ACC112 (cell line): ENCODE results near the gene SKI.

Experiments used
- H2AFZ ChIP-seq: fragments of 200-600 bp; sonication (generic); one replicate; pipeline ENCODE4 v1.6.0; 2017; ENCODE audit warnings: antibody characterized with exemption, low read length; ENCODE audit not compliant: unreplicated experiment
- H3K27ac ChIP-seq: fragments of 200-600 bp; sonication (generic); 2 replicates; pipeline ENCODE4 v1.5.1; 2014; ENCODE audit warnings: low read depth, mild to moderate bottlenecking, antibody characterized with exemption, low read length, moderate library complexity
- H3K27me3 ChIP-seq: fragments of 200-600 bp; sonication (generic); 2 replicates; pipeline ENCODE4 v1.6.1; 2014; ENCODE audit warnings: mild to moderate bottlenecking, antibody characterized with exemption, low read length, moderate library complexity, mixed read lengths; ENCODE audit not compliant: insufficient read depth
- H3K36me3 ChIP-seq: fragments of 200-600 bp; sonication (generic); 2 replicates; pipeline ENCODE4 v1.6.1; 2016; ENCODE audit warnings: mild to moderate bottlenecking, antibody characterized with exemption, low read length, moderate library complexity, mixed read lengths; ENCODE audit not compliant: insufficient read depth
- H3K4me1 ChIP-seq: fragments of 200-600 bp; sonication (generic); one replicate; pipeline ENCODE4 v1.6.1; 2016; ENCODE audit warnings: low read length, mixed read lengths; ENCODE audit not compliant: insufficient read depth, unreplicated experiment, control insufficient read depth
- H3K4me3 ChIP-seq: fragments of 200-600 bp; sonication (generic); 2 replicates; pipeline ENCODE4 v1.5.1; 2014; ENCODE audit warnings: mild to moderate bottlenecking, low read depth, low read length
- H3K79me2 ChIP-seq: fragments of 200-600 bp; sonication (generic); one replicate; pipeline ENCODE4 v1.6.0; 2016; ENCODE audit warnings: low read length; ENCODE audit not compliant: control insufficient read depth, unreplicated experiment, insufficient read depth

SKI gene

GRCh38 chr1:2202843-2203601 is 25.1 kb upstream of the SKI start:
- no peak overlapping the region for H2AFZ ChIP-seq
- no peaks in the 10 kb centered on the region for H3K36me3 ChIP-seq
- H3K4me3 ChIP-seq, result no peak overlapping the region
- H3K79me2 ChIP-seq, result peaks cover 6% of the 10 kb centered on the region
- no peak overlapping the region for H3K27ac ChIP-seq
- no peaks in the 10 kb centered on the region for H3K27me3 ChIP-seq
- H3K4me1 ChIP-seq, result peaks cover 37% of the 10 kb centered on the region

DNA sequence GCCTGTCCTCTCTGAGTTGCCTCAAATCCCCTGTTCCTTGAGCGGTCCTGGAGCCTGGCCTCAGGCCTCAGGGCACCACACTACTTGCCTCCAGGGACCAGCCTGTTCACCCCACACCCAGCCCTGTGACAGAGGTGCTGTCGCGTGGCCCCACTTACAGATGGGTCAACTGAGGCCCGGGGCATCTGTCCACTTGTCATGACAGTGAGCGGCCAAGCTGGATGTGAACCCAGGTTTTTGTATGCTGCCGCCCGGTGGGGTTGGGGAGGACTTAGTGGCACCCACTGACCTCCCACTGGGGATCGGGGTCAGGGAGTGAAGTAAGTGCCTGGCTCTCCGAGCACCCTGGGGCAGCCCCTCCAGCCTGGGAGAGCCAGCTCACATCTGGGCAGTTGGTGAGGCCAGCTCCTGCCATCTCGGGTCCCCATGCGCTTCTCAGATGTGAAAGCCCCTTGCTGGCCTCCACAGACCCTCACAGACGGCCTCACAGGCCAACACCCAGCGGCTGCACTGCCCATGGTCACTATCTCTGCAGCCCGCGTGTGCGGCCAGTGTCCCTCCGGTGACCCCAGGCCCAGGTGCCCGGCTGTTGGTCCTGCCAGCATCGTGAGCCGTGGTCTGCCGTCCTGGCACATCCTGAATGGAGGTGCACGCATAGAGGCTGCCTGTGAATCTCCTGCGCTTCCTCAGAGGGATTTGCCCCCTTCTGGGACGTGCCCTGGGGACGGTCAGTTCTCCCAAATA is 24.3 kb upstream of the SKI start:
- Histone ChIP-seq H3K27me3 (no peaks in the 10 kb centered on the region), H2AFZ (peak overlapping the region; percentile 95), H3K4me1 (peaks cover 37% of the 10 kb centered on the region), H3K36me3 (no peaks in the 10 kb centered on the region), H3K79me2 (peaks cover 6% of the 10 kb centered on the region), H3K27ac (no peak overlapping the region), H3K4me3 (peak overlapping the region; percentile 85)

DNA sequence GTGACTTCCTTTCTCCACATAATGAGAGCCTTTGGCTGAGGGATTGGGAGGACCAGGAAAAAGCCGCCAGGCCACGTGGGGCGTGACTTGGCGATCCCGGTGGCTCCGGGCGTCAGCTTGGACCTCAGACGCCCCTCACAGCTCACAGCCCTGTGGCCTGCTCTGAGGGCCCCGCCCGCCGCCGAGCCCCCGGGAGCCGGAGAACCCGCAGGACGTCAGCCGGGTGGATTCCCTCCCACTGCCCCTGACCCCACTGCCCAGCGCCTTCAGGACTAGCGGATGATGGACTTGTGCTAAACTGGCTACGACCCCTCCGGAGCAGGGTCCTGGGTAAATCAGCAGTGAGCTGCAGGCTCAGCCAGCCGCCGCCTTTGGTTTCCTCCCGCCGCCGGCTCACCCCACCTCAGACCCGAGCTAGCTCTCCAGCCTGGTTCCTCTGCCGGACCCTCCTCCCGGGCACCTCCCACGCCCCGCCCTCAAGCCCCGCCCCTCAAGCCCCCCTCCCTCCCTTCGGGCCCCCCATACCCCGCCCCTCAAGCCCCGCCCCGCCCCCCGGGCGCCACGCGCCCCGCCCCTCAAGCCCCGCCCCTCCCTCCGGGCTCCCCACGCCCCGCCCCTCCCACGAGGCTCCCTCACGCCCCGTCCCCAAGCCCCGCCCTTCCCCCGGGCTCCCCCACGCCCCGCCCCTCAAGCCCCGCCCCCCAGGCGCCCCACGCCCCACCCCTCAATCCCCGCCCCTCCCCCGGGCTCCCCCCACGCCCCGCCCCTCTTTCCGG is 23.5 kb upstream of the SKI start:
- H3K27ac ChIP-seq, result peak overlapping the region; percentile 37; the same call in 1 of the 2 replicates
- H3K4me3 ChIP-seq, result peak overlapping the region; percentile 85
- H3K27me3 ChIP-seq, result no peaks in the 10 kb centered on the region
- peak overlapping the region; percentile 95 for H2AFZ ChIP-seq
- no peaks in the 10 kb centered on the region for H3K36me3 ChIP-seq
- H3K4me1 ChIP-seq, result peaks cover 41% of the 10 kb centered on the region
- H3K79me2 ChIP-seq, result peaks cover 6% of the 10 kb centered on the region

DNA sequence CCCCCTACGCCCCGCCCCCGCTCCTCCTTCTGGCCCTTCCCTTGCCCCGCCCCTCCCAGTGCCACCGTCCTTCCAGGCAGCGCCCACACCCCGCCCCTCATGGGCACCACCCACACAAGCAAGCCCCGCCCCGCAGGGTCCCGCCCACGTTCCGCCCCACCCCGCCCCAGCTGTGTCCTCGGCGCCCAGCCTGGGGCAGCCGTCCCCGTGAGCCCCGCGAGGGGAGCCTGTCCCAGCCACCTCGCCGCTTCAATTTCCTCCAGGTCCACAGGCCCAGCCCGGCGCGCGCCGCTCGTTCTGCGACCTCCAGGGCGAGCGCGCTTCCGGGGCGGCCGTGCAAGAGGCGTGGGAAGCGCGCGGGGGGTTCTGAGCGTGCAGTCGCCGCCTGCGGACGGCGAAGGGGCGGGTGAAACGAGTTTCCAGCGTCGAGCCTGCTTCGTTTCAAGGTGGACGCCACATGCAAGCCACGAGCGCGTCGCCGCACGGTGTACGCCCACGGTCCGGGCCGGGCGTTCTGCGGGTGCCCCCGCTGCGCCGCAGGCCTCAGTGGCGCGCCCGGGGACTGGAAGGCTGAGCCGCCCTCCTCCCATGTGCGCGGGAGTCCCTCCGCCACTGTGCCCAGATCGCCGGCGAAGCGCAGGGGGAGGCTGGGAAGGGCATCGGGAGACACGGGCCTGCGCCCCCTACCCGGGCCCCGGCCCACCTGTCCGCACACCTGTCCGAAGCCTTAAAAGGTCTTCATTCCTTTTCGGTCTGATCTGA is 22.7 kb upstream of the SKI start:
- Histone ChIP-seq H3K4me3 (peak overlapping the region; percentile 80), H3K27me3 (no peaks in the 10 kb centered on the region), H2AFZ (peak overlapping the region; percentile 28), H3K79me2 (peaks cover 6% of the 10 kb centered on the region), H3K36me3 (no peaks in the 10 kb centered on the region), H3K27ac (peak overlapping the region; percentile 30; the same call in 1 of the 2 replicates), H3K4me1 (peaks cover 43% of the 10 kb centered on the region)

DNA sequence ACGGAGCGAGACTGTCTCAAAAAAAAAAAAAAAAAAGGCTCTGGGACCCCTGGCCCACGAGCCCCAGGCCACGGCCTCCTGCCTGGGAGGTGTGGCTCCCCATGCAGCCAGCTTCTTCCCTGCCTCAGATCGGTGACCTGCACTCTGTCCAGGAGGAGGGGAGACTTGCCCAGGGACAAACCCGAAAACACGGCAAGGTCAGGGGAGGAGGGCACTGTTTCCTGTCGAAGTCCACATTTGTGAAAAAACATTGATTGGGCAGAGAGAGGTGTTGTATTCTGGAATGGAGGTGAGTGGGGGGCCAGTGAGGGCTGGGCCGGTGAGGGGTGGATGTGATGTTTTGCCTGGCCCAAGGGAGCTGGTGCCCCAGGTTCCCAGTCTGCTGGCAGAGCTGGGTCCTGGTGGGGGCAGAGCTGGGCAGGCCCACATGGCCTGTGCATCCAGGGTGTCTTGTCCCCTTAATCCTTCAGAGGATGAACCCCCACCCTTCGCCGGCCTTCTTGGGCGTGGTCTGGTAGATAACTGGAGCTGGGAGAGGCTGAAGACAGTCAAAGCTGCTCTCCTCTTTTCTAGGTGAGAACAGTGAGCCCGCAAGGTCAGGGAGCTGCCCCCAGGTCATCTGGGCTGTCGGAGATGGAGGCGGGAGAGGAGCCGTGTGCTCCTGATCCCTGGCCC is 21.2 kb upstream of the SKI start:
- Histone ChIP-seq H3K4me3 (peak overlapping the region; percentile 79), H2AFZ (peak overlapping the region; percentile 47), H3K36me3 (no peaks in the 10 kb centered on the region), H3K27ac (peak overlapping the region; percentile 96), H3K27me3 (no peaks in the 10 kb centered on the region), H3K4me1 (peaks cover 44% of the 10 kb centered on the region), H3K79me2 (peaks cover 2% of the 10 kb centered on the region)

GRCh38 chr1:2208309-2209239 is 19.5 kb upstream of the SKI start:
- Histone ChIP-seq H3K4me3 (peak overlapping the region; percentile 79), H3K4me1 (peaks cover 58% of the 10 kb centered on the region), H2AFZ (peak overlapping the region; percentile 65), H3K79me2 (peaks cover 2% of the 10 kb centered on the region), H3K36me3 (no peaks in the 10 kb centered on the region), H3K27ac (peak overlapping the region; percentile 96), H3K27me3 (no peaks in the 10 kb centered on the region)

GRCh38 chr1:2209400-2210083 is 18.6 kb upstream of the SKI start:
- Histone ChIP-seq H3K27me3 (no peaks in the 10 kb centered on the region), H3K27ac (peak overlapping the region; percentile 96), H3K4me3 (no peak overlapping the region), H3K36me3 (no peaks in the 10 kb centered on the region), H3K4me1 (peaks cover 61% of the 10 kb centered on the region), H2AFZ (no peak overlapping the region), H3K79me2 (peaks cover 2% of the 10 kb centered on the region)

- Histone ChIP-seq H3K27ac (no peak overlapping the region), H3K79me2 (peaks cover 2% of the 10 kb centered on the region), H3K36me3 (no peaks in the 10 kb centered on the region), H2AFZ (no peak overlapping the region), H3K4me1 (peaks cover 64% of the 10 kb centered on the region), H3K27me3 (no peaks in the 10 kb centered on the region), H3K4me3 (no peak overlapping the region)
These were observed 17.9 kb upstream of the SKI start for GRCh38 chr1:2210084-2210653.
